IMR-90 (cell line): ENCODE measurements around the gene PHF19. TPM values are rescaled to one million over a fixed set of nuclear protein-coding genes. Genes with fewer than 3 reads are reported as not detected.

Experiments used
- ATAC-seq: fragments of 200-7000 bp; cut with Tn5 transposase; 2 replicates; pipeline ENCODE4 v1.9.1; 2020; ENCODE audit warnings: low read depth, mild to moderate bottlenecking, moderate library complexity
- BruUV-seq: library from RNA; stranded (reverse); fragments of 400-500 nt; replicated peaks from 2 replicates; lab custom pipeline; 2021; lab: Mats Ljungman, UMichigan
- CTCF ChIA-PET: fragments of 300-600 bp; formaldehyde crosslinking; extraction: SDS; loops from one replicate; lab custom pipeline; 2021; ENCODE audit warnings: antibody characterized with exemption; lab: Yijun Ruan, JAX
- POLR2A ChIA-PET: fragments of 300-600 bp; sonication (Branson Sonifier 250); formaldehyde crosslinking; loops from one replicate; lab custom pipeline; 2022; ENCODE audit warnings: antibody characterized with exemption; ENCODE audit not compliant: unreplicated experiment; lab: Charles Lee
- DNase-seq: peaks from one replicate; pipeline ENCODE4 v3.0.0; 2013
- H2AFZ ChIP-seq: replicated peaks from 2 replicates; pipeline ENCODE3; 2013; ENCODE audit warnings: low read length, mild to moderate bottlenecking; ENCODE audit not compliant: poor library complexity
- H2AK5ac ChIP-seq: 2 replicates; pipeline ENCODE4 v1.6.1; 2013; ENCODE audit warnings: low read depth, low read length, inconsistent platforms
- H2AK9ac ChIP-seq: replicated peaks from 2 replicates; pipeline ENCODE3; 2013; ENCODE audit warnings: mild to moderate bottlenecking, low read depth, low read length, moderate library complexity; ENCODE audit not compliant: poor library complexity
- H2BK120ac ChIP-seq: 2 replicates; pipeline ENCODE4 v1.6.1; 2013; ENCODE audit warnings: low read depth, low read length, inconsistent platforms
- H2BK15ac ChIP-seq: 3 replicates; pipeline ENCODE4 v1.6.1; 2013; ENCODE audit warnings: low read depth, low read length, inconsistent platforms
- H2BK20ac ChIP-seq: 2 replicates; pipeline ENCODE4 v1.6.1; 2013; ENCODE audit warnings: low read depth, mild to moderate bottlenecking, inconsistent platforms, low read length, moderate library complexity
- H2BK5ac ChIP-seq: 2 replicates; pipeline ENCODE4 v1.6.1; 2013; ENCODE audit warnings: mild to moderate bottlenecking, low read depth, low read length, inconsistent platforms; ENCODE audit not compliant: poor library complexity, severe bottlenecking
- H3K14ac ChIP-seq: replicated peaks from 2 replicates; pipeline ENCODE4 v1.6.1; 2013; ENCODE audit warnings: low read depth, low read length, inconsistent platforms
- H3K18ac ChIP-seq: 2 replicates; pipeline ENCODE4 v1.6.1; 2013; ENCODE audit warnings: low read depth, low read length, control low read depth
- H3K23ac ChIP-seq: 2 replicates; pipeline ENCODE4 v1.6.1; 2013; ENCODE audit warnings: low read depth, low read length, inconsistent platforms
- H3K27ac ChIP-seq: 2 replicates; pipeline ENCODE4 v1.5.1; 2013; ENCODE audit warnings: mild to moderate bottlenecking, control low read depth, low read length; ENCODE audit not compliant: insufficient read depth
- H3K27me3 ChIP-seq: 2 replicates; pipeline ENCODE4 v1.6.1; 2013; ENCODE audit warnings: low read length; ENCODE audit not compliant: control insufficient read depth, insufficient read depth
- H3K36me3 ChIP-seq: 2 replicates; pipeline ENCODE4 v1.6.1; 2013; ENCODE audit warnings: low read length, mixed read lengths; ENCODE audit not compliant: control insufficient read depth, insufficient read depth
- H3K4ac ChIP-seq: 2 replicates; pipeline ENCODE4 v1.6.1; 2013; ENCODE audit warnings: low read depth, low read length, inconsistent platforms
- H3K4me1 ChIP-seq: 2 replicates; pipeline ENCODE4 v1.6.1; 2013; ENCODE audit warnings: low read length, mixed read lengths; ENCODE audit not compliant: control insufficient read depth, insufficient read depth
- H3K4me2 ChIP-seq: 2 replicates; pipeline ENCODE4 v1.6.1; 2013; ENCODE audit warnings: low read depth, mild to moderate bottlenecking, control low read depth, low read length, moderate library complexity
- H3K4me3 ChIP-seq: 2 replicates; pipeline ENCODE4 v1.5.1; 2013; ENCODE audit warnings: low read depth, mild to moderate bottlenecking, control low read depth, low read length, moderate library complexity; ENCODE audit not compliant: insufficient read depth
- H3K56ac ChIP-seq: 2 replicates; pipeline ENCODE4 v1.6.1; 2013; ENCODE audit warnings: low read length, inconsistent platforms; ENCODE audit not compliant: insufficient read depth; ENCODE audit errors: extremely low read depth
- H3K79me1 ChIP-seq, 2 experiments: 2 replicates each; pipeline ENCODE4 v1.6.1; 2013; ENCODE audit warnings: low read length in 2 of 2, inconsistent platforms in 1 of 2, low read depth in 1 of 2
- H3K9ac ChIP-seq: 2 replicates; pipeline ENCODE4 v1.6.1; 2013; ENCODE audit warnings: low read depth, low read length, control low read depth
- H3K9me1 ChIP-seq: 2 replicates; pipeline ENCODE4 v1.6.1; 2013; ENCODE audit warnings: low read length, inconsistent platforms; ENCODE audit not compliant: insufficient read depth
- H3K9me3 ChIP-seq: 2 replicates; pipeline ENCODE4 v1.6.1; 2013; ENCODE audit warnings: low read length; ENCODE audit not compliant: control insufficient read depth, insufficient read depth
- H4K20me1 ChIP-seq: 2 replicates; pipeline ENCODE4 v1.6.1; 2013; ENCODE audit warnings: low read length, inconsistent platforms; ENCODE audit not compliant: insufficient read depth
- H4K5ac ChIP-seq: 2 replicates; pipeline ENCODE4 v1.6.1; 2013; ENCODE audit warnings: mild to moderate bottlenecking, low read depth, low read length, control low read depth
- H4K8ac ChIP-seq, 2 experiments: 2 replicates each; pipeline ENCODE4 v1.6.1; 2013; ENCODE audit warnings: low read depth in 2 of 2, low read length in 2 of 2, control low read depth in 1 of 2, inconsistent platforms in 1 of 2
- H4K91ac ChIP-seq: 2 replicates; pipeline ENCODE4 v1.6.1; 2013; ENCODE audit warnings: low read depth, low read length, inconsistent platforms; ENCODE audit not compliant: insufficient read depth
- BHLHE40 ChIP-seq: fragments of 150-350 bp; IDR thresholded peaks from 2 replicates; pipeline ENCODE4 v1.6.1; 2016; ENCODE audit warnings: mild to moderate bottlenecking, low read depth, low read length
- MAFK ChIP-seq: IDR thresholded peaks from 2 replicates; pipeline ENCODE4 v1.6.1; 2012; ENCODE audit warnings: low read depth, low read length, improper control_type of control experiment
- MXI1 ChIP-seq: IDR thresholded peaks from 2 replicates; pipeline ENCODE4 v1.6.1; 2012; ENCODE audit warnings: low read depth, mild to moderate bottlenecking, low read length, moderate library complexity, borderline replicate concordance
- NFE2L2 ChIP-seq: fragments of 150-350 bp; IDR thresholded peaks from 2 replicates; pipeline ENCODE4 v1.6.1; 2016; ENCODE audit warnings: low read depth, mild to moderate bottlenecking, low read length
- RAD21 ChIP-seq: IDR thresholded peaks from 2 replicates; pipeline ENCODE4 v1.6.1; 2012; ENCODE audit warnings: low read length, improper control_type of control experiment
- RFX5 ChIP-seq: IDR thresholded peaks from 2 replicates; pipeline ENCODE4 v1.8.0; 2012; ENCODE audit warnings: low read depth, mild to moderate bottlenecking, low read length, moderate library complexity
- USF2 ChIP-seq: fragments of 150-350 bp; IDR thresholded peaks from 2 replicates; pipeline ENCODE4 v1.6.1; 2017; ENCODE audit warnings: mild to moderate bottlenecking, antibody characterized with exemption, low read length, low read depth
- WGBS, 2 experiments: methylation state at CpG; one replicate each; pipeline versions ENCODE4 v1.1.5 to v1.1.7; 2013; ENCODE audit warnings: missing lambda C conversion rate in 2 of 2; ENCODE audit not compliant: insufficient read length in 1 of 2; ENCODE audit errors: extremely low coverage in 2 of 2; 5-methylcytosine and 5-hydroxymethylcytosine counted together
- dilution Hi-C: fragments of 300-500 bp; cut with HindIII; formaldehyde crosslinking; loops from one replicate; pipeline ENCODE4 v1.14.3; 2018; ENCODE audit warnings: low sequenced_read_pairs; ENCODE audit not compliant: unreplicated experiment
- in situ Hi-C: fragments of 300-500 bp; cut with MboI; formaldehyde crosslinking; loops from 3 replicates; pipeline ENCODE4 v1.14.3; 2019; ENCODE audit warnings: low sequenced_read_pairs, inconsistent platforms, mixed read lengths
- intact Hi-C: fragments of 100-400 bp; cut with micrococcal nuclease; formaldehyde crosslinking; loops from 2 replicates; pipeline ENCODE4 v1.10.0; 2022
- polyA plus RNA-seq, 3 experiments: library from polyadenylated mRNA; depleted of rRNA; stranded (reverse); fragments of >200 nt; gene quantifications; 2 replicates each; pipeline ENCODE4 v1.2.3, GENCODE V29; 2012; ENCODE audit warnings: low replicate concordance in 1 of 3
- total RNA-seq: library from RNA; depleted of rRNA; stranded (reverse); fragments of >200 nt; gene quantifications from 2 replicates; pipeline ENCODE4 v1.2.3, GENCODE V29; 2012
- TF ChIP-seq, protein P1 (sequence below): fragments of 150-350 bp; IDR thresholded peaks from 2 replicates; pipeline ENCODE4 v1.6.1; 2016; ENCODE audit warnings: low read depth, mild to moderate bottlenecking, low read length, moderate library complexity, borderline replicate concordance

The PHF19 gene
- total and polyA plus RNA-seq, 2 of the 4 experiments (the other 2 are of a cell fraction): 37.6 to 55.6 TPM

DNA sequence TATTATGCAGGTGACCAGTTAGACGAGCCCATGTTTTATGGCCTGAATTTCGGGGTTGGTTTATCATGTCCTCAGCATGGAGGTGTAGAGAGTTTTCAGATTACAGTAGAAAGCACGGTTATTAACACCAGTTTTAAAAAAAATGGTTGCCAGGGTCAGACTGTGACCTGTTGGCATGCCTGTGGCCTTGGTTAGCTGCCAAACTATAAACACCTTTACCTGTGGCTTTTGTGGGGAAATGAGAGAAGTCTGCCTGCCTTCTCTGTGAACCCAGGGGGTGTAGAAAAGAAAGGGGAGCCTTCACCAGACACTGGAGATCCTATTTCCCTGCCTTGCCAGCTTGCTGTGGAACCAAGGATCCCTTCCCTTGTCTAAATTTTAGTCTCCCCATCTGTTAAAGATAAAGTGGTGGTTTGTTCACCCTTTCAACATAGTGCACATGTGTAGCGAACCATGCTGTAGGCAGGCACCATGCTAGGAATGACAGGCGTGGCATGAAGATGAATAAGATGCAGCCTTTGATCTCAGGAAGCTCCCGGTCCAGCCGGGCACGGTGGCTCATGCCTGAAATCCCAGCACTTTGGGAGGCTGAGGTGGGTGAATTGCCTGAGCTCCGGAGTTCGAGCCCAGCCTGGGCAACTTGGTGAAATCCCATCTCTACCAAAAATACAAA lies 6.1 kb upstream of the PHF19 start:
- no peak overlapping the region for H2BK120ac ChIP-seq
- POLR2A ChIA-PET: no interaction called here
- H3K14ac ChIP-seq: 0 out of 2 replicates have a peak overlapping the region, but pooled peaks have one; percentile 53
- H2AFZ ChIP-seq: no peak overlapping the region
- H3K18ac ChIP-seq: no peak overlapping the region
- no peak overlapping the region for H3K4me3 ChIP-seq
- CTCF ChIA-PET: no interaction called here
- H2BK15ac ChIP-seq: no peak overlapping the region
- no TSS peak for BruUV-seq
- intact Hi-C loops (no loop called here), in situ Hi-C loops (no loop called here), dilution Hi-C loops (no loop called here)
- H2BK5ac ChIP-seq: no peak overlapping the region
- H3K27me3 ChIP-seq: peaks cover 2% of the 10 kb centered on the region
- no peak overlapping the region for H2BK20ac ChIP-seq
- no peak overlapping the region for H3K56ac ChIP-seq
- no peak overlapping the region for H3K27ac ChIP-seq
- no peaks in the 10 kb centered on the region for H3K36me3 ChIP-seq
- no peaks in the 10 kb centered on the region for H3K9me3 ChIP-seq
- H3K79me1 ChIP-seq: peaks cover 0 to 4% of the 10 kb centered on the region in 2 experiments; a peak in 2 of 4 replicates
- H3K23ac ChIP-seq: no peak overlapping the region
- 87% methylated on average over 3 of the region's 10 CpGs; no CpG with 5 or more reads in 1 of the 2 experiments for WGBS, 2 experiments
- H3K9me1 ChIP-seq: peaks cover 8% of the 10 kb centered on the region; the same call in 1 of the 2 replicates
- H2AK9ac ChIP-seq: no peak overlapping the region
- no peak overlapping the region for H3K9ac ChIP-seq
- H4K5ac ChIP-seq: no peak overlapping the region
- no peak overlapping the region for H3K4me2 ChIP-seq
- H3K4ac ChIP-seq: no peak overlapping the region
- no peaks in the 10 kb centered on the region for H4K20me1 ChIP-seq
- H2AK5ac ChIP-seq: no peak overlapping the region
- no peak overlapping the region for H4K8ac ChIP-seq
- no peak overlapping the region for H4K91ac ChIP-seq
- ATAC-seq (no peak), DNase-seq (no peak)
- TF ChIP-seq, protein P1, sequence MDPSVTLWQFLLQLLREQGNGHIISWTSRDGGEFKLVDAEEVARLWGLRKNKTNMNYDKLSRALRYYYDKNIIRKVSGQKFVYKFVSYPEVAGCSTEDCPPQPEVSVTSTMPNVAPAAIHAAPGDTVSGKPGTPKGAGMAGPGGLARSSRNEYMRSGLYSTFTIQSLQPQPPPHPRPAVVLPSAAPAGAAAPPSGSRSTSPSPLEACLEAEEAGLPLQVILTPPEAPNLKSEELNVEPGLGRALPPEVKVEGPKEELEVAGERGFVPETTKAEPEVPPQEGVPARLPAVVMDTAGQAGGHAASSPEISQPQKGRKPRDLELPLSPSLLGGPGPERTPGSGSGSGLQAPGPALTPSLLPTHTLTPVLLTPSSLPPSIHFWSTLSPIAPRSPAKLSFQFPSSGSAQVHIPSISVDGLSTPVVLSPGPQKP: no peak
- no peak for TF ChIP-seq RFX5
- no peak for TF ChIP-seq NFE2L2
- TF ChIP-seq MAFK: no peak
- no peak for TF ChIP-seq USF2
- TF ChIP-seq BHLHE40: no peak
- TF ChIP-seq RAD21: no peak
- TF ChIP-seq MXI1: no peak
- peaks cover 6% of the 10 kb centered on the region; the same call in 1 of the 2 replicates for H3K4me1 ChIP-seq
